Activated T-cell treated with anti-CD3 and anti-CD28 coated beads, Interleukin-2, amount 50 U/mL, for 4 hours (primary cell): ENCODE results near the gene EVI2B. TPM values are rescaled to one million over a fixed set of nuclear protein-coding genes. Genes with fewer than 3 reads are reported as not detected.
"Not testable (repeated sequence)": the region's sequence is repeated elsewhere in the genome, so short reads cannot be mapped to it uniquely, and the experiment has no call there.

ENCODE experiments used
- ATAC-seq, 2 donors: fragments of 200-7000 bp; cut with Tn5 transposase; one replicate each; pipeline ENCODE4 v1.10.0; 2021
- DNase-seq: peaks from one replicate; pipeline ENCODE4 v3.0.0-alpha.2; 2020
- H3K27me3 Mint-ChIP-seq: one replicate; pipeline ENCODE4 v1.8.0; 2021; ENCODE audit warnings: low read depth, mixed read lengths
- H3K36me3 Mint-ChIP-seq: one replicate; pipeline ENCODE4 v1.8.0; 2022; ENCODE audit warnings: mixed read lengths; ENCODE audit not compliant: insufficient read depth
- H3K4me1 Mint-ChIP-seq: one replicate; pipeline ENCODE4 v1.8.0; 2021; ENCODE audit warnings: low read depth, mixed read lengths
- H3K4me3 Mint-ChIP-seq: one replicate; pipeline ENCODE4 v1.8.0; 2021; ENCODE audit warnings: mild to moderate bottlenecking, moderate library complexity, mixed read lengths
- H3K9me3 Mint-ChIP-seq: one replicate; pipeline ENCODE4 v1.8.0; 2021; ENCODE audit warnings: mixed read lengths
- total RNA-seq, 3 donors: library from RNA; stranded (reverse); gene quantifications; one replicate each; pipeline ENCODE4 v1.2.1, GENCODE V29; 2021

EVI2B gene
- total RNA-seq, 3 donors from 2014 or later: 5.0 to 7.0 (median 7.0) TPM

GRCh38 chr17:31269578-31269983 lies 44.3 kb downstream of the EVI2B start:
- H3K4me1 Mint-ChIP-seq: no peaks in the 10 kb centered on the region
- DNase-seq (no peak), ATAC-seq (no peak)
- H3K4me3 Mint-ChIP-seq: no peak overlapping the region
- no peaks in the 10 kb centered on the region for H3K27me3 Mint-ChIP-seq
- no peaks in the 10 kb centered on the region for H3K9me3 Mint-ChIP-seq
- peaks cover 23% of the 10 kb centered on the region for H3K36me3 Mint-ChIP-seq

GRCh38 chr17:31269036-31269577 lies 44.7 kb downstream of the EVI2B start:
- no peak for ATAC-seq
- Mint-ChIP-seq H3K9me3 (no peaks in the 10 kb centered on the region), H3K27me3 (no peaks in the 10 kb centered on the region), H3K36me3 (peaks cover 23% of the 10 kb centered on the region), H3K4me1 (no peaks in the 10 kb centered on the region), H3K4me3 (no peak overlapping the region)
- no peak for DNase-seq

GRCh38 chr17:31266042-31266441 lies 47.8 kb downstream of the EVI2B start:
- ATAC-seq (no peak), DNase-seq (peak; percentile 7)
- Mint-ChIP-seq H3K9me3 (no peaks in the 10 kb centered on the region), H3K4me1 (no peaks in the 10 kb centered on the region), H3K4me3 (no peak overlapping the region), H3K36me3 (peaks cover 24% of the 10 kb centered on the region), H3K27me3 (no peaks in the 10 kb centered on the region)

DNA sequence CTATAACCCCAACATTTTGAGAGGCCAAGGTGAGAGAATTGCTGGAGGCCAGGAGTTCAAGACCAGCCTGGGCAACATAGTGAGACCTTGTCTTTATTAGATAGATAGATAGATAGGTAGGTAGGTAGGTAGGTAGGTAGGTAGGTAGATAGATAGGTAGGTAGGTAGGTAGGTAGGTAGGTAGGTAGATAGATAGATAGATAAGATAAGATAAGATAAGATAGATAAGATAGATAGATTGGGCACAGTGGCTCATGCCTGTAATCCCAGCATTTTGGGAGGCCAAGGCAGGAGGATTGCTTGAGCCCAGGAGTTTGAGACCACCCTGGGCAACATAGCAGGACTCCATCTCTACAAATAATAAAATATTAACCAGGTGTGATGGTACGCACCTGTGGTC lies 50.9 kb downstream of the EVI2B start:
- not testable (repeated sequence) for H3K9me3 Mint-ChIP-seq, H3K27me3 Mint-ChIP-seq, ATAC-seq, DNase-seq, H3K4me3 Mint-ChIP-seq, H3K4me1 Mint-ChIP-seq
- H3K36me3 Mint-ChIP-seq: peaks cover 20% of the 10 kb centered on the region

DNA sequence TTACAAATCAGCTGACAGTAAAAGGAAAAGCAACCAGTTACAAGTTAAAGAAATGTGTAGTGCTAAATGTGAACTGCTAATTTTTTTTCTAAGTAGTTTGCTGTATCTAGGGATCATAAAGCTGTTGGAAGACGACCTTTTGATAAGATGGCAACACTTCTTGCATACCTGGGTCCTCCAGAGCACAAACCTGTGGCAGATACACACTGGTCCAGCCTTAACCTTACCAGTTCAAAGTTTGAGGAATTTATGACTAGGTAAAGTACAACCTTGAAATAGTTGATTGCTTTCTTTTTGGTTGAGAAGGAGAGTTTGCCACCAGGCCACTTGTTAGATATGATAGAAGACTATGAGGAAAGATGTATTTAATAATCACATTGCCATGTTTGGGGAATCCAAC lies 52.3 kb downstream of the EVI2B start:
- Mint-ChIP-seq H3K9me3 (no peaks in the 10 kb centered on the region), H3K36me3 (peaks cover 17% of the 10 kb centered on the region), H3K4me3 (no peak overlapping the region), H3K27me3 (no peaks in the 10 kb centered on the region), H3K4me1 (no peaks in the 10 kb centered on the region)
- DNase-seq (no peak), ATAC-seq (no peak)

GRCh38 chr17:31260151-31260550 lies 53.7 kb downstream of the EVI2B start:
- ATAC-seq: no peak
- Mint-ChIP-seq H3K36me3 (peaks cover 15% of the 10 kb centered on the region), H3K9me3 (no peaks in the 10 kb centered on the region)

GRCh38 chr17:31256936-31257335 lies 56.9 kb downstream of the EVI2B start:
- DNase-seq (no peak), ATAC-seq (no peak)
- Mint-ChIP-seq H3K27me3 (no peaks in the 10 kb centered on the region), H3K36me3 (peaks cover 14% of the 10 kb centered on the region), H3K9me3 (no peaks in the 10 kb centered on the region), H3K4me3 (no peak overlapping the region), H3K4me1 (no peaks in the 10 kb centered on the region)

More at GRCh38 chr17:31260151-31260550, 53.7 kb downstream of the EVI2B start:
- Mint-ChIP-seq H3K4me3 (no peak overlapping the region), H3K4me1 (no peaks in the 10 kb centered on the region), H3K27me3 (no peaks in the 10 kb centered on the region)
- no peak for DNase-seq

DNA sequence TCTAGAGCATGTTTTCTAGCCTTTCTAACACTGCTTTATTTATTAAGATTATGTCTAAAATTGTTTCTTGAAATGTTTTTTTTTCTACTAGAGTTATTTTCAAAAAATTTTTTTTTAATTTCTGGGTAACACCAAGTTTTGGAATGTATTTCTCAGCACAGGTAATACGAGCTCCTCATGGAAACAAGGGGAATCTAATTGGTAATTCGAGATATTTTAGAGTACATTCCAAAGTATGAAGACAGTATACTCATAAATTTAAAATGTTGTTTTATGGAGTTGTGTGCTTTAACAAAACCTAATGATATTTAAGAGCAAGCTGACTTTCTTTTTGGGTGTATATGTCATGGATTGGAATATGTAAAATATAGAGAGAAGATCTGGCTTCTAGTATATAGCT lies 59.2 kb downstream of the EVI2B start:
- no peak for ATAC-seq
- H3K36me3 Mint-ChIP-seq: no peaks in the 10 kb centered on the region
- no peaks in the 10 kb centered on the region for H3K27me3 Mint-ChIP-seq
- H3K4me3 Mint-ChIP-seq: no peak overlapping the region
- DNase-seq: no peak
- peaks cover 2% of the 10 kb centered on the region for H3K4me1 Mint-ChIP-seq
- no peaks in the 10 kb centered on the region for H3K9me3 Mint-ChIP-seq

Other genes with a start within 250 kb of the EVI2B start
- gene NF1, start 219.1 kb downstream of the EVI2B start, total RNA-seq: 10 to 100 TPM; 14.2 to 17.9 (median 15.2) TPM
- gene OMG, start 16.8 kb downstream of the EVI2B start, total RNA-seq: under 1 TPM in 1 of 3 donors, not detected in 2; 0.15 TPM
- 10 to 100 TPM; 18.4 to 25.1 (median 19.4) TPM for gene EVI2A, start 7.6 kb upstream of the EVI2B start, total RNA-seq
- 10 to 100 TPM in 2 of 3 donors, 1 to 10 TPM in 1; 9.9 to 11.0 (median 10.8) TPM for gene RAB11FIP4, start 77.6 kb upstream of the EVI2B start, total RNA-seq